Panc1 (cell line): ENCODE results near the gene CATSPER3. TPM values are rescaled to one million over a fixed set of nuclear protein-coding genes. Genes with fewer than 3 reads are reported as not detected.

Experiments
- ATAC-seq: fragments of 200-7000 bp; cut with Tn5 transposase; 2 replicates; pipeline ENCODE4 v1.9.1; 2020; ENCODE audit warnings: mild to moderate bottlenecking, moderate library complexity
- BruUV-seq: library from RNA; stranded (reverse); fragments of 400-500 nt; replicated peaks from 2 replicates; lab custom pipeline; 2021; lab: Mats Ljungman, UMichigan
- CTCF ChIA-PET: fragments of 300-600 bp; sonication (Branson Sonifier 250); formaldehyde crosslinking; loops from one replicate; lab custom pipeline; 2022; ENCODE audit warnings: antibody characterized with exemption; lab: Charles Lee
- POLR2A ChIA-PET: fragments of 300-600 bp; sonication (Branson Sonifier 250); formaldehyde crosslinking; loops from one replicate; lab custom pipeline; 2022; ENCODE audit warnings: antibody characterized with exemption; lab: Charles Lee
- DNase-seq: peaks from one replicate; pipeline ENCODE4 v3.0.0-alpha.2; 2010; ENCODE audit warnings: low read depth, low spot score
- H3K27ac ChIP-seq: 2 replicates; pipeline ENCODE4 v1.5.1; 2011; ENCODE audit warnings: mild to moderate bottlenecking, low read length, inconsistent platforms
- H3K27me3 ChIP-seq: fragments of 200-500 bp; sonication (Bioruptor generic); 2 replicates; pipeline ENCODE4 v1.6.0; 2014; ENCODE audit warnings: low read length, inconsistent platforms; ENCODE audit not compliant: control insufficient read depth, insufficient read depth
- H3K36me3 ChIP-seq: fragments of 200-500 bp; sonication (Bioruptor generic); 2 replicates; pipeline ENCODE4 v1.5.1; 2014; ENCODE audit warnings: inconsistent platforms, mild to moderate bottlenecking, low read length, moderate library complexity; ENCODE audit not compliant: control insufficient read depth, insufficient read depth
- H3K4me1 ChIP-seq: 2 replicates; pipeline ENCODE4 v1.5.1; 2011; ENCODE audit warnings: inconsistent platforms, mild to moderate bottlenecking, low read length, moderate library complexity; ENCODE audit not compliant: control insufficient read depth, insufficient read depth
- H3K4me3 ChIP-seq, 2 experiments: 2 replicates each; pipeline ENCODE4 v1.5.1; 2011 to 2012; ENCODE audit warnings: low read depth in 2 of 2, low read length in 2 of 2, mild to moderate bottlenecking in 2 of 2, inconsistent platforms in 1 of 2, moderate library complexity in 1 of 2
- H3K9me3 ChIP-seq: fragments of 200-500 bp; sonication (Bioruptor generic); 2 replicates; pipeline ENCODE4 v1.5.1; 2014; ENCODE audit warnings: low read depth, mild to moderate bottlenecking, inconsistent platforms, low read length, moderate library complexity; ENCODE audit not compliant: control insufficient read depth, insufficient read depth
- POLR2AphosphoS5 ChIP-seq: IDR thresholded peaks from 2 replicates; pipeline ENCODE4 v1.6.1; 2012; ENCODE audit warnings: mild to moderate bottlenecking, low read depth, low read length, moderate library complexity
- SIN3A ChIP-seq: IDR thresholded peaks from 2 replicates; pipeline ENCODE4 v1.6.1; 2012; ENCODE audit warnings: low read depth, mild to moderate bottlenecking, low read length, moderate library complexity, borderline replicate concordance; ENCODE audit not compliant: insufficient read depth
- TCF7L2 ChIP-seq: IDR thresholded peaks from 2 replicates; pipeline ENCODE4 v1.6.1; 2011; ENCODE audit warnings: mild to moderate bottlenecking, low read depth, low read length, inconsistent platforms
- in situ Hi-C: cut with HindIII; loops from 2 replicates; pipeline ENCODE4 v1.10.0; 2016; ENCODE audit warnings: low sequenced_read_pairs, low pct_unique_long_range_greater_than_20kb
- intact Hi-C: fragments of 100-400 bp; cut with micrococcal nuclease; formaldehyde crosslinking; loops from one replicate; pipeline ENCODE4 v1.10.0; 2022; ENCODE audit not compliant: unreplicated experiment
- total RNA-seq: library from RNA; stranded (reverse); gene quantifications from one replicate; pipeline ENCODE4 v1.2.1, GENCODE V29; 2021; ENCODE audit not compliant: unreplicated experiment
- TF ChIP-seq, protein P1 (sequence below), 2 experiments: IDR thresholded peaks; 2 replicates each; pipeline ENCODE4 v1.6.1; 2011 to 2012; ENCODE audit warnings: low read depth in 2 of 2, control low read depth in 1 of 2, low read length in 1 of 2, mild to moderate bottlenecking in 1 of 2, moderate library complexity in 1 of 2; ENCODE audit not compliant: insufficient read depth in 1 of 2
- TF ChIP-seq, protein P2 (sequence below): fragments of 450-650 bp; IDR thresholded peaks from 2 replicates; pipeline ENCODE4 v1.5.1; 2017; ENCODE audit warnings: mild to moderate bottlenecking

Gene CATSPER3
- total RNA-seq, 1 experiment from 2014 or later = 0.69 TPM

DNA sequence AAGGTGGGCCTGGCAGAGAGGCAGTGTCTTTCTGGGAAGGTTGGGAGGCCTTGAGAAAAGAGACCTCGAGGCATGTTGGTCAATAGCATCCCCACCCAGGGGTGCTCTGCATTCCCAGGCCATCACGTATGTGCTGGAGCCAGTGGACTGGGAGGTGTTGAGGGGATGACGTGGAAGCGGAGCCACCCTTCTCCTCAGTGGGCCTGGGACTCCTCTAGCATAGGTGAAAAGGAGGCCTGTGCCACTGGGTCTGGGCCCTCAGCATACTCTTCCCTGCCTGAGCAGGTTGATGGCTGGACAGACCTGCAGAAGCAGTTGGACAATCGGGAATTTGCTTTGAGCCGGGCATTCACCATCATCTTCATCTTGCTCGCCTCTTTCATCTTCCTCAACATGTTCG lies 40.8 kb downstream of the CATSPER3 start:
- TF ChIP-seq TCF7L2 (no peak), SIN3A (no peak), POLR2AphosphoS5 (no peak)
- TF ChIP-seq, protein P1, sequence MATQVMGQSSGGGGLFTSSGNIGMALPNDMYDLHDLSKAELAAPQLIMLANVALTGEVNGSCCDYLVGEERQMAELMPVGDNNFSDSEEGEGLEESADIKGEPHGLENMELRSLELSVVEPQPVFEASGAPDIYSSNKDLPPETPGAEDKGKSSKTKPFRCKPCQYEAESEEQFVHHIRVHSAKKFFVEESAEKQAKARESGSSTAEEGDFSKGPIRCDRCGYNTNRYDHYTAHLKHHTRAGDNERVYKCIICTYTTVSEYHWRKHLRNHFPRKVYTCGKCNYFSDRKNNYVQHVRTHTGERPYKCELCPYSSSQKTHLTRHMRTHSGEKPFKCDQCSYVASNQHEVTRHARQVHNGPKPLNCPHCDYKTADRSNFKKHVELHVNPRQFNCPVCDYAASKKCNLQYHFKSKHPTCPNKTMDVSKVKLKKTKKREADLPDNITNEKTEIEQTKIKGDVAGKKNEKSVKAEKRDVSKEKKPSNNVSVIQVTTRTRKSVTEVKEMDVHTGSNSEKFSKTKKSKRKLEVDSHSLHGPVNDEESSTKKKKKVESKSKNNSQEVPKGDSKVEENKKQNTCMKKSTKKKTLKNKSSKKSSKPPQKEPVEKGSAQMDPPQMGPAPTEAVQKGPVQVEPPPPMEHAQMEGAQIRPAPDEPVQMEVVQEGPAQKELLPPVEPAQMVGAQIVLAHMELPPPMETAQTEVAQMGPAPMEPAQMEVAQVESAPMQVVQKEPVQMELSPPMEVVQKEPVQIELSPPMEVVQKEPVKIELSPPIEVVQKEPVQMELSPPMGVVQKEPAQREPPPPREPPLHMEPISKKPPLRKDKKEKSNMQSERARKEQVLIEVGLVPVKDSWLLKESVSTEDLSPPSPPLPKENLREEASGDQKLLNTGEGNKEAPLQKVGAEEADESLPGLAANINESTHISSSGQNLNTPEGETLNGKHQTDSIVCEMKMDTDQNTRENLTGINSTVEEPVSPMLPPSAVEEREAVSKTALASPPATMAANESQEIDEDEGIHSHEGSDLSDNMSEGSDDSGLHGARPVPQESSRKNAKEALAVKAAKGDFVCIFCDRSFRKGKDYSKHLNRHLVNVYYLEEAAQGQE (IDR thresholded peaks at IDR 0.05; ENCODE audit: insufficient read depth in 1 of 2, low read depth in 2 of 2, low read length in 1 of 2) = no peak
- TF ChIP-seq, protein P2, sequence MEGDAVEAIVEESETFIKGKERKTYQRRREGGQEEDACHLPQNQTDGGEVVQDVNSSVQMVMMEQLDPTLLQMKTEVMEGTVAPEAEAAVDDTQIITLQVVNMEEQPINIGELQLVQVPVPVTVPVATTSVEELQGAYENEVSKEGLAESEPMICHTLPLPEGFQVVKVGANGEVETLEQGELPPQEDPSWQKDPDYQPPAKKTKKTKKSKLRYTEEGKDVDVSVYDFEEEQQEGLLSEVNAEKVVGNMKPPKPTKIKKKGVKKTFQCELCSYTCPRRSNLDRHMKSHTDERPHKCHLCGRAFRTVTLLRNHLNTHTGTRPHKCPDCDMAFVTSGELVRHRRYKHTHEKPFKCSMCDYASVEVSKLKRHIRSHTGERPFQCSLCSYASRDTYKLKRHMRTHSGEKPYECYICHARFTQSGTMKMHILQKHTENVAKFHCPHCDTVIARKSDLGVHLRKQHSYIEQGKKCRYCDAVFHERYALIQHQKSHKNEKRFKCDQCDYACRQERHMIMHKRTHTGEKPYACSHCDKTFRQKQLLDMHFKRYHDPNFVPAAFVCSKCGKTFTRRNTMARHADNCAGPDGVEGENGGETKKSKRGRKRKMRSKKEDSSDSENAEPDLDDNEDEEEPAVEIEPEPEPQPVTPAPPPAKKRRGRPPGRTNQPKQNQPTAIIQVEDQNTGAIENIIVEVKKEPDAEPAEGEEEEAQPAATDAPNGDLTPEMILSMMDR = no peak
- CTCF ChIA-PET = no interaction called here

DNA sequence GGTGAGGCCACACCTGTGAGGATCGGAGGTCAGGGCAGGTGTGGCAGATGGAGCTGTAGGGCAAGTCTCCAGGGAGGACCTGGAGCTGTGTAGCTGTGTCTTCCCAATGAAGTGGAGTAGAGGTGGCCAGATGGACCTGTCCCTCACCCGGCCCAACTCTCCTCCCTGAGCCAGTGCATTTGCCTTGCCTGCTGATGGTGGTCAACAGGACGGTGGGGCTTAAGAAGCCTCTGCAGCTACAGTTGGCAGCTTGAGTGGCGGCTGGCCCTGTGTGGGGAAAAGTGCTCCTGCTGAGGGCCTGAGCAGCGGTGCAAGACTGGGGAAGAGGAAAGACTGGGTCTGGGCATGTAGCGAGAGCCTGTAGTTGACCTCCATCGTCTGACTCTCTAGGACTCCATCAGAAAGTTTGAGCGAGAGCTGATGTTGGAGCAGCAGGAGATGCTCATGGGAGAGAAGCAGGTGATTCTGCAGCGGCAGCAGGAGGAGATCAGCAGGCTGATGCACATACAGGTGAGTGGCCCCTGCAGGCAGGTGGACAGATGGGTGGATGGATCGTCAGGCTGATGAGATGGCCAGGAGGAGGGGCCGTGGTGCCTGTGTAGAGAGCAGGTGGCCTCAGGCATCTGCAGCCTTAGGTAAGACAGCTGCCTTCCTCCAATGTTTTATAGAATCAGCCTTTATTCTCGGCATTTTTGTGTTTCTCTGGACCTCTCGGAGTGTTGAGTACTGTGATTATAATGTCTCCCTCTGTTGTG lies 41.5 kb downstream of the CATSPER3 start:
- TF ChIP-seq, protein P1 (IDR thresholded peaks at IDR 0.05; ENCODE audit: insufficient read depth in 1 of 2, low read depth in 2 of 2, low read length in 1 of 2) = no peak
- no peaks in the 10 kb centered on the region for H3K9me3 ChIP-seq
- no peak overlapping the region for H3K4me3 ChIP-seq
- no TSS peak for BruUV-seq
- intact Hi-C loops (no loop called here), in situ Hi-C loops (no loop called here)
- DNase-seq (no peak), ATAC-seq (no peak)
- no peaks in the 10 kb centered on the region for H3K27me3 ChIP-seq
- peaks cover 5% of the 10 kb centered on the region for H3K4me1 ChIP-seq
- H3K36me3 ChIP-seq = no peaks in the 10 kb centered on the region
- CTCF ChIA-PET = no interaction called here
- POLR2A ChIA-PET = no interaction called here
- H3K27ac ChIP-seq = no peak overlapping the region

More for the DNA sequence above, 40.8 kb downstream of the CATSPER3 start:
- H3K9me3 ChIP-seq = no peaks in the 10 kb centered on the region
- no peak overlapping the region for H3K4me3 ChIP-seq
- no peaks in the 10 kb centered on the region for H3K36me3 ChIP-seq
- H3K27me3 ChIP-seq = no peaks in the 10 kb centered on the region
- DNase-seq (no peak), ATAC-seq (no peak)
- in situ Hi-C loops = no loop called here
- POLR2A ChIA-PET = no interaction called here
- intact Hi-C loops = no loop called here
- no peak overlapping the region for H3K27ac ChIP-seq
- BruUV-seq = no TSS peak
- no peaks in the 10 kb centered on the region for H3K4me1 ChIP-seq
